RCC 7860 (cell line): ENCODE results near the gene CCN6.

ENCODE experiments used
- DNase-seq: peaks from one replicate; pipeline ENCODE4 v3.0.0-alpha.2; 2015; ENCODE audit warnings: low spot score
- FAIRE-seq: peaks from 2 replicates; lab custom pipeline; 2012; peaks lifted over from hg19 to GRCh38; lab: Jason Lieb, UNC

CCN6 gene

GRCh38 chr6:112109262-112109661 is 55.4 kb downstream of the CCN6 start:
- FAIRE-seq (no peak), DNase-seq (no peak)

DNA sequence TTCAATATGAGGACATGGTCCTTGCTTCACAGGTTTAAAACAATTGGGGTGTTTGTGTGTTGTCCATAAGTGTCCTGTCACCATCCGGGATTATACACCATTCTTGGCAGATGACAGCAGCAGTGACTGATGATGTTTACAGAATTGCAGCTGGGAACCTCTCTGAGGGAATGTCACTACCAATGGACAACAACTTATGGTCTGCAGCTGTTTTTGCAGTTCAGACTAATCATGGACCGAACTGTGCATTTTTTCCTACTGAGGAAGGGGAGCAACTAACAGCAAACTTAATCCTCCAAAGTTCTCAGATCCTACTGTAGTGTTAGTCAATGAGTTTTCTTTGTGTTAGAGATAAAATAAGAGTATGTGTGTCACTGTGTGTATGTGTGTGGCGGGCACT is 59.5 kb downstream of the CCN6 start:
- no peak for DNase-seq
- FAIRE-seq, result no peak

DNA sequence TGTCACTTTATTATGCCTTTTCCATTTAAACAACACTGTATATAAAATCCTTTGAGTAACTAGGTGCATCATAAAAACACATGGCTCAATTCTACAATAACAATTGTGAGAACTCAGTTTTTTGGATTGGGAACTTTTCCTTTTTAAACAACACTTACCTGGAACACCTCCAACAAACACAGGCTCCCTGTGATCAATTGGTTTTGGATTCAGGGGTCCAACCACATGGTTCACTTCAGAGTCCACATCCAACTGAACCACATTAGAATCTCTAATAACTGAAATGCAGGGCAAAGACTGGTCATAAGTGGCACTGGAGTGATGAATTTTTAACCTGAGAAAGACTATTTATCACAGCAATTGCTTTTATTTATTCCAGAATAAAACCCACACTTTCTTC is 60.0 kb downstream of the CCN6 start:
- DNase-seq, result no peak
- FAIRE-seq, result no peak

- FAIRE-seq, result no peak
- no peak for DNase-seq
Measured at GRCh38 chr6:112114577-112115223, 60.8 kb downstream of the CCN6 start.

- DNase-seq (no peak), FAIRE-seq (no peak)
Measured at GRCh38 chr6:112116221-112116620, 62.3 kb downstream of the CCN6 start.

- FAIRE-seq, result peak; percentile 44
Measured at GRCh38 chr6:112117554-112117953, 63.6 kb downstream of the CCN6 start.

DNA sequence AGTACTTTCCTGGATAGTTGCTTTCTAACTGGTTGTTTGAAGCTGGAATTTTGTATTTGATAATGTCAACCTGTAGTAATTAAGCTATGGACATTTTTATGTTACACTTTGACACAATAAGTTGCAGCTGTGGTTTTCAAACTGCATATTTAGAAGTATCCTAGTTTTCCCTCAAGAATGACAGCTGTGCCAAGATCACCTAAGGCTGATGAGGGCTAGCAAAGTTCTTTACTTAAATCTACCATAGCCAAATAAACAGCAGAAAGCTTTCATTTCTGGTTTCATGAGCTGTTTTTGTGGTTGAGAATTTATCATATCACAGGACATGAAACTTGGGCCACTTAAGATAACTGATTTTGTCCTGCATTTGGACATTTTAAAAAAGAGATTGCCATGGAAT is 64.1 kb downstream of the CCN6 start:
- DNase-seq, result no peak
- no peak for FAIRE-seq

More at GRCh38 chr6:112117554-112117953, 63.6 kb downstream of the CCN6 start:
- DNase-seq, result peak; percentile 70
